GM12873 (cell line): Measurements from ENCODE around the gene ZDHHC14.

ENCODE experiments used
- CTCF ChIP-seq: IDR thresholded peaks from 2 replicates; pipeline ENCODE4 v1.5.1; 2012; ENCODE audit warnings: low read depth, mild to moderate bottlenecking, moderate library complexity, low read length, control low read depth; ENCODE audit not compliant: insufficient read depth; ENCODE audit errors: missing control alignments

The ZDHHC14 gene

DNA sequence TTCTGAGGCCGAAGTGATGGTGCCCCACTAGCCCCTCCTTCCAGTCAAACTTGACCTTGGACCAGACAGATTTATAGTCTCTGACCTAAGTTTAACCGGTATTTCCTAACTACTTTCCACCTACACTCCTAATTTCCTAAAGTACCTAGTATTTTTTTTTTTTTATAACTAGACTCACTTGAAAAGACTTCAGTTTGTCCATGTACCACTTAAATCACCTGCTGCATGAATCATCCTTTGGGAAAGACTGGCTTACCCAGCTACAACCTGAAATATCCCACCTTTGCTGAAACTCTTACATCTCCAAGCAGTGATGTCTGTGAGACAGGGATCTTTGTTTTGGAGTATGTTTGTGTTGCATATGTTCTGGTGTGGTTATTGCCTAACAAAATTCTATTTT lies 71.1 kb downstream of the ZDHHC14 start:
- TF ChIP-seq CTCF, result no peak

DNA sequence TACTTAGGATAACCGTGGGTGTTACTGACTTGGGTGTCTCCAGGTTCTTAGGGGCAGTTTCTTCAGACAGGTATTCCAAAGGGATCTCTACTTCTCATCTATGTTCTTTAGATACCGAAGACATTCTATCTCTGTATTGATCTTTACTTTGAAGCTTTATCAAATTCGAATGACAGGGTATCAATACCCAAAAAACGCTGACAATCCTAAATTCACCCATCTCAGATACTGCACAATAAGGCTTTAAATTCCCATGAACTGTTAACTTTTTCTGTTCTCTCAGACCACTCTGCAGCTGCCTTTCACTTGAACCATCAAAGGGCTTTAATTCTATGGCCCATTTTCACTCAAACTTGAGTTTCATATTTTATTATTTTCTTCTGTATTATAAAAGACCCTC lies 72.1 kb downstream of the ZDHHC14 start:
- no peak for TF ChIP-seq CTCF

GRCh38 chr6:157453978-157454377 lies 73.0 kb downstream of the ZDHHC14 start:
- no peak for TF ChIP-seq CTCF

- no peak for TF ChIP-seq CTCF
Measured at GRCh38 chr6:157454762-157455714, 74.0 kb downstream of the ZDHHC14 start.

DNA sequence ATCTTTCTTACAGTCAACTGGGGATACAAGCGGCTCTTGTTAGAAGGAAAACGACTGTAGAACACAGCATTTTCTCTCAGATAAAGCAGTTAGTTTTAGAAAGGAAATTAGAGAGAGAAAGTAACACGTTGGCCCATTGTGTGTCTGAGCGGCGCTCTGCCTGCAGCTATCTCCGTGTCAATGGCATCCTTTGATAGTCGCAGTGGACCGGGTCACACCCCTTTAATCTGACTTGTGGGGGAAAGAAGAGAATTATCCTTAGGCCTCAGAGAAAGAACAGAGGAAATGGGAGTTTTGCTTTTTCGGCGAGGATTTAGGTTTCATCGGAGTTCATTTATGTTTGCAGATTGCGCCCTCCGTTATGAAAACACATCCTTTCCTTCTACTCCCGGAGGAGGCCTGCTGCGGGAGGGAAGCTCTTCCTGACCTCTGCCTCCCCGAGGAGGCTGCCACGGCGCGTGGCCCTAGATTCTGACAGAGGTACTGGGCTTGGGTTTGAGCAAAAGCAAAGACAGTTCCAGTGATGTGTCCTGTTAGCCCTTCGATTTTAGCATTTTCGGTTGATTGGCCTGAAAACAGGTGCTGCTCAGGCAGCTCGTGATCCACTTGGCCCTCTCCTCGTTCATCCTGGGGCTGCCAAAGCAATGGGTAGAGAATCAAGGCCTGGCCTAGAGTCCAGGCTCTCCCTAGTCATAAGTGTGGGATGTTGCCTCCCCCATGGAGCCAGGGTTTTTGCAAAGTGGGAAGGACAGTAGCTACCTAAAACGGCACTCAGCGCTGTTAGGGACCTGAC lies 74.9 kb downstream of the ZDHHC14 start:
- no peak for TF ChIP-seq CTCF

GRCh38 chr6:157456524-157456829 lies 75.5 kb downstream of the ZDHHC14 start:
- TF ChIP-seq CTCF, result no peak

- TF ChIP-seq CTCF, result no peak
Measured at GRCh38 chr6:157457787-157458186, 76.8 kb downstream of the ZDHHC14 start.
